Cerebellar cortex (tissue), 1 donor: ENCODE measurements around the gene ZNF423.
"Not testable (repeated sequence)": the region's sequence is repeated elsewhere in the genome, so short reads cannot be mapped to it uniquely, and the experiment has no call there.

Source experiments
- DNase-seq: peaks from one replicate; pipeline ENCODE4 v3.0.0-alpha.2; 2015; ENCODE audit warnings: low spot score

ZNF423 gene

DNA sequence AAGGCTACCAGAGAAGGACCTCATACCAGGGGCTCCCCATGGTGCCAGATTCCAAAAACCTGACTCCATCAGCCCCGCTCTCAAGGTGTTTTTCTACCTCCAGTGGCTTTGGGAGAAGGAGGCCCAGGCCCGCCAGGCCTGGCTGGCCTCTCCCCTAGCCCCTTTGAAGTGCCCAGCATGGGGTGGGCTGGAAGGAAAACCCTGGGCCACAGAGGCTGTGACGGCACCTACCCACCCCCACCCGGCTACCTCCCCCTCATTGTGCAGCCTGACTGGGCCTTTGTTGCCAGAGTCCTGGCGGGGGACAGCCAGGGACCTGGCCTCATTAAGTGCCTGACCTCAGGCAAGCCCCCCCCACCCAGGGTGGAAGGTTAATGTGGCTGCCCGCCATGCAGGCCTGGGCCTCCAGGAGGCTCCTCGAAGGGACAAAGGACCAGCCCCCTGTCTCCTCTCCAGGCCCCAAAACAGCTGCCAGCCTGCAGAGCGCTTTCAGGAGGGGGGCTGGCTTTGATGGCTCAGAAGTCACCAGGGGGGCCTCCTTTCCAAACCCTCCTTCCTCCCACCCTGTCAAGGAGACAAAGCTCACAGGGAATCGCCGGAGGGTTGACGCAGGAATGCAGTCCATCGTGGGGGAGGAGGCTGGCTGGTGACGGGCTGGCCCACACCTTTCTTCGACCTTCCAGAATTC is 159.4 kb downstream of the ZNF423 start:
- no peak for DNase-seq

DNA sequence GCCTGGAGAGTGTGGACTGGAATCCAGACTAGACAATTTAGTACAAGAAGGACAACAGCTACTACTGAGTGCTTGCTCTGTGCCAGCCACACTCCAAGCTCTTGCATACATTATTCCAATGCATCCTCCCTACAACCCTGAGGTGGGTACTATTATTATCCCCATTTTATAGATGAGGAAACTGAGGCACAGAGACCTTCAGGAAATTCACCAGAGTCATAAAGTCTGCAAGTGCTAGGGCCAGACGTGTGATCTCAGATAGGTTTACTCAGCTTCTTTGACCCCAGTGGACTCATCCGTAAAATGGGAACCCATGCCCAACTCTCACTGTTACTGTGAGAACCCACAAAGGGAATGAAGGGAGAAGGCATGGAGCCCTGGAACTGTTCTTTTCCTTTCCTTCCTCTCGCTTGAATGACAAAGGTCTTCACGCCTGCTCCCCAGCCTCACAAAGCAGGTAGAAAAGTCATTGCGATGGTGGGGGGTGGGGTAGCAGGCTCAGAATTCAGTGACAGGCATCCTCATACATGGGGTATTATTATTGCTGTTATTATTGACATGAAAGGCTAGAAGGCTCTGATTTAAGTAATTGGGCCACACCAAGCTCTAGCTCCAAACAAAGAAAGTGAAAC is 160.0 kb downstream of the ZNF423 start:
- no peak for DNase-seq

DNA sequence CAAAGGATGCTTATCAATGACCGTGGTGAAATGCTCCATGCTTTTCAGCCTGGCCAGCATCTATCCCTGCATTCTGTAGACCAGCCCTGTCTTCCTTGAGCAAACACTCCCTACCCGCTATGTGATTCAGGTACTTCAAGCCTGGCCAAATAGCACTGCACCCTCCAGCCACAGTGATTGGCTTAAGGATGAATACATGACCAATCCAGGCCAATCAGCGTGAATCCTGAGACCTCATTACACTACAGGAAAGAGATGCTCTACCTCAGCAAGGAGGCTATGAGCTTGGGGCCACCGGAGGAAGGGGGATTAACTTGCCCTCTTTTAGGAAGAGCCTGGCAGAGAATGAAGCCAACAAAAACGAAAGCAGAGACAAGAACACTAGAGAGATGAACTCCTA is 162.5 kb downstream of the ZNF423 start:
- DNase-seq: no peak

DNA sequence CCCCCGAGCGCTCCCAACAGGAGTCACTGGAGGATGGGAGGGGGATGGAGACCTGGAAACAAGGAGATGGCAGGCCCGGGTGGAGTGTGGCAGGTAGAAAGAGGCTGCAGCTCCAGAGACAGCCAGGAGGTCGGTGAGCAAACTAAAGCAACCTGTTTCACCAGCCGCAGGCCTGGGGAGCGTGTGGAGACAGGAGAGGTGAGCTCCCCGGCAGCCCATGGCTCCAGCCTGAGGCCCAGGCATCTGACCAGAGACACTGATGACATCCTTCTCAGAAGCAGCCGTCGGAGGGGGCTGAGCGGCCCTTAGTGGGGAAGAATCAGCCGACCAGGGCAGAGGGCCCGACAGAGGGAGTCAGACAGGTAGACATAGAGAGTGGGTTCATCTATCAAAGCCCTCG is 165.1 kb downstream of the ZNF423 start:
- no peak for DNase-seq

DNA sequence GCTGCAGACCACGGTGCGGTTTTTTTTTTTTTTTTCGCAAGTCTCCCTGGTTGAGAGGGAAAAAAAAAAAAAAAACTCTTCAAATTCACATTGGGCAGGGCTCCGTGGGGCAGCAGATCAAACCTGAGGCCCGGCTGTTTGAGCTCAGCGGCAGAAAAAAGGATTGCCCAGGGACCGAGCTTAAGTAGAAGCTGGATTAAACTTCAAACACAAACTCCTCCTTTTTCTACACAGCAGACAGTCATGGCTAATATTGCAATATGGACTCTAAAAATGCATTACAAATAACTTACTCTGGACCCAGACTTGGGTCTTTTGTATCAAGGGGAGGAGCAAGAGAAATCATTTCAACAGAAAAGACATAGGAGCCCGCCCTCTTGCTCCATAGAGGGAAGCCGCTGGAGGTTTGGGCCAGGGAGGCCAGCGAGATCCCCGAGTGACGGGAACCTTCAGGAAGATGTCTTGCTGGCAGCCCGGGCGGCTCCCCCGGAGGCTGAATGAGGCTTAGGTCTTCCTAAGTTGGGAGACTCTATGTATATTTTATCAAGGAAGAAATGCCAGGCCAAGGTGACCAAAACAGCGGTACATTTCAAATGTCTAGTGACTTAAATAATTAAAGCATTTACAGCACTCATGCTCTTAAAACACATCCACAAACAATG is 167.7 kb downstream of the ZNF423 start:
- DNase-seq: no peak

DNA sequence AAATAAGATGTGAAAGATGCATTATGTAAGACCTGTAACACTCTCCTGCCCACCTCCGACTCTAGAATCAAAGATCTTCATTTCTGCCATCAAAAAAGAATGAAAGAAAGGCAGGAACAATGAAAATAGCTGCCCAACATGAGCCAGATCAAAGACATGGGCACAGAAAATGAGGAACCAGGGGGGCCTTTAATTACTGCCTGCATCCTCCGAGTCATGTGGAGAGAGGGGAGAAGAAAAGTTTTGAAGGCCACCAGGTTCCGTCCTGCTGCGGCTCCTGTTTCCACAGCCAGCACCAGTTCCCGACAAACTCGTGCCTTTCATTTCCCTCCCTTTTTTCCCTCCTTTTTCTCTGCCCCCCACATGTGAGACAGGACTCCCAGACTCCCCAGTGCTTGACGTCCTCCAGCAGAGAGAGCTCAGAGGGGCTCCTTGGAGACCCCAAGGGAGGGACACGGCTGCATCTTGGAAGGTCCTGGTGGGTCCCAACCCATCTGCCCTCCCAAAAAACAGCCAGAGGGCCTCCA is 168.4 kb downstream of the ZNF423 start:
- no peak for DNase-seq

DNA sequence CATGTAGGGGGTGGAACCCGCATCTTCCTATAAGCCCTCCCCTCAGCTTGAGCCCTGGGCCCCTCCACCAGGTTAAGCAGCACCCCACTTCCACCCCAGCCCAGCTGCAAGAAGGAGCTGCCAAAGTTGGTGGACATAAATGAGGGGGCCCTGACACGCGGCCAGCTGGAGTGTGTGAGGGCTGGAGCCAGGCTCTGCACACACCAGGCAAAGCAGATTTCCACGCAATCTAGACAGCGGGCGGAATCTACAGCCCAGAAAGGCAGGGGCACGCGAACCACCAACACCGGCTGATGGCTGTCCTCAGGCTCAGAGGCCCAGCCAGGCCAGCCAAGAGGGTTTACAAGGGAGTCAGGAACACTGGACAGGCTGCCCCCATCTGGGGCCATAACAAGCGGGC is 171.2 kb downstream of the ZNF423 start:
- DNase-seq: no peak

DNA sequence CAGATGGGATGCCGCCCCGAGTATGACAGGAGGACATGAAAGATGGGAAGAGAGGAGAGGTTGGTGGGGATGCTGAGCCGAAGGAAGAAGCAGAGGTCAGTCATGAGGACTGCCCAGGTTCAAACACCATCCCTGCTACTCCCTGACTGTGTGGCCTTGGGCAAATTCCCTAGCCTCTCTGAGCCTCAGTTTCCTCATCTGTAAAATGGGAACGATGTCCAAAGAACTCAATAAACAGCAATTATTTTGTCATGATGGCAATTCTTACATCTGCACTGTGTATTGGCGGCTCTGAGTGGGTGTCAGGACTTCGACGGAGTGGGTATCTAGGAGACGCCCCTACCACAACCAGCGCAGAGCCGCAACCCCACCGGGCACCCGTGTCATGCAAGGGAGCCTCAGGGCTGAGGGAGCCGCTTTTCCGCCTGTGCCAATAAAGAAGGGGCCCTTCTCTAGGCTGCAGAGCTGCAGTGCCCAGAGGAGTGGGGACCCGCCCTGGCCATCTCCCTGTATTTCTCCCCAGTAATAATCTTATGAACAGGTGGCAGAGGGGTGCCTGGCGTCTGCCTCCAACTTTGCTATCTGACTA is 173.2 kb downstream of the ZNF423 start:
- no peak for DNase-seq

DNA sequence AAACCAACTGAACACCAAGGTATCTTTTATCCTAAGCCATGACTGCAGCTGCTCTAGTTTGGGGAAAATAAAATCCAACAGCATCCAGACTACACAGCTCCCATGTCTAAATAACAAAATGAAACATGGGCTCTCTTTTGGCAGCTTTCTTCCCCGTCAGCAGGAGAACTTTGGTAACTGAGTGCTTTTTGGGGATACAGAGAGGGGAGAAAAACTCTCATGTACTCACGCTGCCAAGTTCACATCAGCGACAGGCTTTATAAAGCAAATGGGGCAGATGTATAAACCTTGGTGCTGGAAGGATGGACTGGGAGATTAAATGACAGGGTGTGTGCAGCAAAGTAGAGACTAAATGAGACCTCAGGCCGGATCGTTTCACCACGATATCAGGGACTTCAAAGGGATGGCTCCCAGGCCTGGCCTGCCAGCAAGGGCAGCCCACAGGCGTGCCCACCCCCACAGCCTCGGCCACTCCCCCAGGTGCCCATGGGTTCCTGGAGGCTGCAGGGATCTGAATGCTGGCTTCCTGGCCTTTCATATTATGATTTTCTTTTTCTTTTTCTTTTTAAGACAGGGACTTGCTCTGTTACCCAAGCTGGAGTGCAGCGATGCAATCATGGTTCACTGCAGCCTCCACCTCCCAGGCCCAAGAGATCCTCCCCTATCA is 174.6 kb downstream of the ZNF423 start:
- no peak for DNase-seq

DNA sequence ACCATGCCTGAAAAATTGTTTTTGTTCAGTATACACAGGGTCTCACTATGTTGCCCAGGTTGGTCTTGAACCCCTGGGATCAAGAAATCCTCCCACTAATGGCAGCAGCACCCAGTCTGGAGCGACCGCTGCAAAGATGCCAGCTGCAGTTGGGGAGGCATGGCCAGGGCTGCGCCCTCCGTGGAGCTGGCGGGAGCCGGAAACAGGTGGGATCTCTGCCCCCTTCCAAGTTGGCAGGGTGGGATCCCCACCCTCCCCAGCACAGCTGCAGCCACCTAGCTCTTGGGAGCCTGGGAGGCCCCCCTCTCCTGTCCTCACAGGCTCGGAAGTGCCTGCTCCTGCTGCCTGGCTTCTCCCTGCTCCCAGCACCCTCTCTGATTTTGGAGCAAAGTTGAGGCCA is 176.8 kb downstream of the ZNF423 start:
- DNase-seq: no peak

DNA sequence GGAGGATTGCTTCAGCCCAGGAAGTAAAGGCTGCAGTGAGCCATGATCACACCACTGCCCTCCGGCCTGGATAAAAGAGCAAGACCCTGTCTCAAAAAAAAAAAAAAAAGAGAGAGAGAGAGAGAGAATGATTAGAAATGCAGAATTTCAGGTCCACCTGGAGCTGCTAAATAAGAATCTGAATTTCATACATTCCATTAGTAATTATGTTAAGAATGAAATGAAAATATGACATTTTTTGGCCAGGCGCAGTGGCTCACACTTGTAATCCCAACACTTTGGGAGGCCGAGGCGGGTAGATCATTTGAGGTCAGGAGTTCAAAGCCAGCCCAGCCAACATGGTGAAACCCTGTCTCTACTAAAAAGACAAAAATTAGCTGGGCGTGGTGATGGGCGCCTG is 178.3 kb downstream of the ZNF423 start:
- not testable (repeated sequence) for DNase-seq

DNA sequence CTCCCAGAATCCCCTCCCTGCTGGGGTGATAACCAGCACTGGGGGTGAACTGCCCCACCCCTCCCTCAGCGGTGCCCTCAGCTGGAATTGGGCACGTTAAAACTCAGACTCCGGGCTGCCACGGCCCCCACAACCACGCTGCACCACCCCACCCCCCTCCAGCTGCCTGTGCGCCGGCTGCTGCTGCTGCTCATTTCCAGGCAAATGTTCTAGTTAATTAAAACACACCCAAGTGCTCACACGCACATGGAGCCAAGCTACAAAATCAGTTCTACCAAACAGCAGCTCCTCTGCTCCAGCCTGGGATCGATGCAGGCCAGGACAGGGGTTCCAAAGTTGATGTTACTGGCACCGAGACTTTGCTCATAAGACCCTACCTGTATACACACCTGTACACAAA is 180.5 kb downstream of the ZNF423 start:
- no peak for DNase-seq

DNA sequence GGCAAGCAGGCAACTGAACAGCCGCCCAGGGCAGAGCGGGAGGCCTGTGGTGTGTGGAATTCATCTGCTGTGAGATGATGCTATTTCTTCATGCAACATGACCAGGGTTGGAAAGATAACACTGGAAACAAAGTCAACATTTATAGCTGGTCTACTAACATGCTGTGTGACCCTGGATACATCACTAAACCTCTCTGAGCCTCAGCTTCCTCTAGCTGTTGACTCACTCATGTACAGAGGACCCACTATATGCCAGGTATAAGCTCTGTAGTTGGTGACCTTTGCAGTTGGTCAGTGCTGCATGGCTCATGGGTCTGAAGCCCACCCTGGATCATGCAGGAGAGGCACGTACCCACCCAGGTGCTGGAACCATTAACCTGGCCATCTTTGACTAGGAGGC is 180.9 kb downstream of the ZNF423 start:
- DNase-seq: no peak

DNA sequence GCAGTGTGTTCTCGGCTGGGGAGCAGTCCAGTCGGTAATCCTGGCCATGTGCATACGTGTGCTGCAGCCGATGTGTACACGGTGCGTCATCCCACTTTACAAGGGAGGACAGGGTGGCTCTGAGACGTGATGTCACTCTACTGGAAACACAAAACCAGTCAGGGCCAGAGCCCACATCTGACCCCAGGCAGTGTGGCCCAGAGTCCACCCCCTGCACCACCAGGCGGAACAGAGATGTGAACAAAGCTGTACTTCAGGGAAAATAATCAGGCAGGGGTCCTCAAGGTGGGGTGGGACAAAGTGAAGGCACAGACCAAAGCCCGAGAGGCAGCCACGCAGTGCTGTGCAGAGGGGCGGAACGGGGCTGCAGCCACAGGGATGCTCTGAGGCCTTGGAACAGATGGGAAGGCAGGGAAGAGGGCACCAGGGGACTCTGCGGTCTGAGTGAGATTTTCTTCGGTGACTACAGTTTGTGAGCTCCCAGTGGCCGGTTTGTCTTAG is 181.5 kb downstream of the ZNF423 start:
- no peak for DNase-seq

DNA sequence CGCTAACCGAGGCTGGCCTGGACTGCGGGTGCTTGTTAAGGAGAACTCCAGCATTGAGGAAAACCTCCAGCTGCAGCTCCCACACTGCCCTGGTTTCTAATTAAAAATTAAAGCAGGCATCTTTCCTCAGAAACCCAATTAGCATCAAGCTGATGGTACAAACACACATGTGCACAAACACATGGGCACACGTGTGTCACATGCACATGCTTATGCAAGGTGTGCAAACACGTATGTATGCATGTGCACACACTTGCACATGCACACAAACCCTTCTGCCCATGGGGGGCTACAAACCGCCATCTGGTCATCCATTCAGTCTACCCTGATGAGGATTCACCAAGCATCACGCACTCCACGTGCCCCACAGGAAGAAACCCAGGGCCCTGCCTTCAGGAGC is 182.5 kb downstream of the ZNF423 start:
- no peak for DNase-seq

DNA sequence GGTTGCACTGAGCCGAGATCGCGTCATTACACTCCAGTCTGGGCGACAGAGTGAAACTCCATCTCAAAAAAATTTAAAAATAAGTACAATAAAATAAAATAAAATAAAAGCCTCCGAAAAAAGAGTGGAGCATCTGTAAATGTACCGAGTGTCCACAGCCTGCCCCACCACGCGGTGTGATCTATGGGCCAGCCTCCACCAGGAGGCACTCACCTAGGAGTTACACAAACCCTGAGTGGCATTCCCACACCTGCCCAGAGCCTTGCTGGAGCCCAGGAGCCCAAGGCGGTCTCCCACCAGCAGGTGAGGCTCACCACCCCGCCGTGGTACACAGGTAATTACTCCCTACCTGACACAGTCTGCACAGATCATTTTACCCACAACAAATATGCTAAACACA is 183.2 kb downstream of the ZNF423 start:
- DNase-seq: no peak

DNA sequence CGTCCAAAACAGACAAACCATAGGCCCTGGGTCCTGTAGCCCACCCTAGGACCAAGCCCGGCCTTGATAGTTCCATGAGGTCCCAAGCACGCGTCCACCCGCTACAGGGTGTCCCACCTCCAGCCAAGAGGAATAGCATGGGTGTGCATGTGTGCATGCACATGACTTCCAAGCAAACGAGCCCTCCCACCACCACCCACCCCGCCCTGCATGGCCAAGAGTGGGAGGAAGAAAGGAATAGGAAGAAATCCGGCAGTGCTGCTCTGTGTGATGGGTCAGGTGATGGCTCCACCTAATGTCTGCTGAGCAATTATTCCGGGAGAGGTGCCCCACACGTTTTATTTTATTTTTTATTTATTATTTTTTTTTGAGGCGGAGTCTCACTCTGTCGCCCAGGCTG is 184.6 kb downstream of the ZNF423 start:
- no peak for DNase-seq

DNA sequence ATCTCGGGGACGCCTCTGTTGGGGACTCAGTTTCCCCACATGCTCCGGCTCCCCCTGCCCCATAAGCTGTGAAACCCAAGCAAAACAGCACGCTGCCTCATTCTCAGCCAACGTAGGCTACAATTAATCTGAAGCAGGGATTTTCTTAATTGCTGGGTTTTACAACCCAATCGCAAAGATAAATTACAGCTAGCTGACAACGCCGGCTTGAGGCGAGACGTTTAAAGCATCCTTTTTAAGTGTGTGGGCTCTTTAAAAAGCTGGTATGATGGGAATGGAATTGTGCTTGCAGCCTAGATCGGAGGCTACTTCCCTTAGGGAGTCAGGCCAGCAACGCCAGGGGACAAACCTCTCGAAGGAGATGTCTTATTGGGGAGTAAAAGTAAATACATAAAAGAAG is 185.3 kb downstream of the ZNF423 start:
- DNase-seq: no peak

DNA sequence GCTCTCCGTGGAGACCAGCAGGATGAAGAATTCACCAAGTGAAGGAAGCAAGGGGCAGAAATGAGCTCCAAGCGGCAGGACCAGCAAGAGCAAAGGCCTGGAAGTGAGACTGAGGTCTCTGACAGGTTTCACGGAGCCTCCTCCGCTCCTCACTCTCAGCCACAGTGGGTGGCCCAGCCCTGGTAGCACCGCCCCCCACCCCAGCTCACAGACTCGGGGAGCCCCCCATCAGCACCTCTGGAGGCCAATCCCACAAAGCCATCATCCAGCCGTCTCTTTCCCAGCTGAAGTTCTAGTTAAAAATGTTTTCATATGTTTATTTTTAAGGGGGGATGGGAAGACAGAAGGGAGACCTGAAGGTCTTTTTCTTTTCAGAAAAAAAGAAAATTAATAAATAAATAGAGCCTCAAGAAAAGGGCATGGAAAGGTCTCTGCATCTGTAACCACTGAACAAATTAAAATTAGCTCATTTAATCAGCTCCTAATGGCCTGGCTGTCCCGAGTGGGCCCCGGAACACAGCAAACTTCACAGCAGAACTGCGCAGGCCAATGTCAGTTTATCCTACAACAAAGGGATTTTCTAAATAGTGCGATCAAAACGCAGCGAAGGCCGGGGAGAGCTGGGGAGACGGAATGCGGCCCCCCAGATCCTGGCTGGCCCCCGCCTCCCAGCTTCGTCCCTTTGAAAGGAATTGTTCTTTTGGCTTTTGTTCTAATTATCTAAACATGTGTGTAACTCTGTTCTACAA is 190.3 kb downstream of the ZNF423 start:
- DNase-seq: no peak

DNA sequence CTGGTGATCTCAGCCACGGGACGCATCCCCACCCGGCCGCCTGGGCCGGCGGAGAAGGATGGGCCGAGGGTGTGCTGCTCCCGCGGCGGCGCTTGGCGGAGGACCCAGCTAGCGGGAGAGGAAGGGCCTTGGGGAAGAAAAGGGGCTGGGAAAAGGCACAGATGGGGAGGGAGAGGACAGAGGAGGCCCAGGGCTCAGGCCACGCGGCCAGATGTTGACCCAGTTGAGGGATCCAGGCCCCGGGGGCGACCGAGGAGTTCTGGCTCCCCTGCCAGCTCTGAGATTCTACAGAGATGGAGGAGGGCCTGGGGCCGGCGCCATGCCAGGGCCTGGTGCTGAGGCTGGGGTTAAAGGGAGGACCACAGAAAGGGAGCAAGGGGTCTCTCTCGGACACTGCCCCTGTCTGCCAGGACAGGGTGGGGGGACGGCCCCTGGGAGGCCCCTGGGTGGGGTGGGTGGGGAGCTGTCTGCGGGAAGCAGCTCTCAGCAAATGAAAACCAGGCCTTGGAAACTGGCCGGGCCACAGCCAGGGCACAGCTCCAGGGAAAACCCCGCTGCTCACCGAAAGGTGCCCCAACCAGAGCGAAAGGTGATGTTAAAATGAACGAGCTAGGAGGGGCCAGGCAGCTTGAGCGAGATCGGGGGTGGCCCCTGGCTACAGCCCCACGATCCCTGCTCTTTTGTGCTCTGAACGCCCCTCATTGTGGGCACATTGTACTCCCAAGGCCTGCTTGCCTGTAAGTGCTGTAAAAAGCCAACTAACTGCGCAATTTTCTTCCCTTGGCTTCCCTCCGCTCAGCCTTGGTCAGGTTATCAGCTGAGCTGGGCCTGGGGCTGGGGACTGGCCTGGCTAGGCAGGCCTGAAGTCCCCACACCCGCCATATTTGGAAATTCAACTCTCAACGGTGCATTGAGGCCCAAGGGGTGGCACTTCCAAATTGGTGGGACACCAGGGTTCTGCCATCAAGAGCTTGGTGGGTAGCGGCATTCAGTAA is 191.4 kb downstream of the ZNF423 start:
- no peak for DNase-seq
